HG02763 (cell line): Measurements from ENCODE around the gene FAM217B.
"Not testable (repeated sequence)": the region's sequence is repeated elsewhere in the genome, so short reads cannot be mapped to it uniquely, and the experiment has no call there.

Experiments used
- ATAC-seq: cut with Tn5 transposase; IDR thresholded peaks from one replicate; pipeline ENCODE4 v1.9.1; 2021; ENCODE audit warnings: mild to moderate bottlenecking, moderate library complexity; ENCODE audit not compliant: unreplicated experiment

Gene FAM217B

GRCh38 chr20:59938221-59938620 lies 2.0 kb upstream of the FAM217B start:
- no peak for ATAC-seq

DNA sequence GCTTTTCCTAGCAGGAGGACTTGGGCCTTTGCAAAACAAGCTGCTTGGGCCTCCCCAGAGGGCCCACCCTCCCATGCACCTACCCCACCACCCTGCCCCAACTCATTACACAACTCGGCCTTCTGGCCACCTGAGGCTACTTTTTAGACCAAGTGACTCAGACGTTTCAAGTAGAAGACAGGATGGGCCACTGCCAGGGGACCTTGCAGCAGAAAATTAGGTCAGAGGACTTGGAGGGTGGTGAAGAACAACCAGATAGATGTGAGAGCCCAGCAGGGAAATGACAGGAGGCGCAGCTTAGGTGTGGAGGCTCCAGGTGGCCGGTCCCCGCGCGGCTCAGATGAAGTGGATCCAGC lies 1.5 kb upstream of the FAM217B start:
- no peak for ATAC-seq

DNA sequence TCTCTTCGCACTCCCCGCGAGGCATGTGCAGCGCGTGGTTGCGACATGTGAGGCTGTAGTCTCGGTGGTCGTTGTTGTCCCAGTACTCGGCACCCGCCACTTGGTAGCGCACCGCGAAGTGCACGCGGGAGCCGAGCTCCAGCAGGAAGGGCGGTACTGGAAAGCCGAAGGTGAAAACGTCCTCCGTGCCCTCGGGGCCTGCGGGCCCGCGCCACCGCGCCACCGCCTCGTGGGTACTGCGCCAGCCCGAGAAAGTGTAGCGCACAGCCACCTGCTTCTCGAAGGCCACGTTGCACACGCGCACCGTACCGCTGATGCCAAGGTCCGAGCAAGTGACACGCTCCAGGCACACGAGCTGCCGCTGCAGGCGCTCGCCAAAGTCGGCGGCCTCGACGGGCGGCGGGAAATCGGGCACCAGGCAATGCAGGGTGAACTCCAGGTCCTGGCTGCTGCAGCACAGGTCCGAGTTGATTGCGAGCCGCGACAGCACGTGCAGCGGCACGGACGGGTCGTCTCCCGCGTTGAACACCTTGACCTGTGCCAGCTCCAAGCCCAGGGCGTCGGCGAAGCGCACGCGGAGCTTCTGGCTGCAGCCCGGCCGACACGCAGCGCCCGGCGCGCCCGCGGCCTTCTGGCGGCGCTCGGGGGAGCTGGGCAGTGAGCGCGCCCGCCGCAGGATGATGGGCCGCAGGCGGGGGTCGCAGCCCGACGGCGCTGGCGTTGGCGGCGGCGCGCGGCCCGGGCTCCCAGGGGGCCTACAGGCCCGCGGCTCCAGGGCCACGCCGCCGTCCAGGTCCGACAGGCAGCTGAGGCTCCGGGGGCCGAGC lies 924 bp upstream of the FAM217B start:
- ATAC-seq: peak; percentile 27

DNA sequence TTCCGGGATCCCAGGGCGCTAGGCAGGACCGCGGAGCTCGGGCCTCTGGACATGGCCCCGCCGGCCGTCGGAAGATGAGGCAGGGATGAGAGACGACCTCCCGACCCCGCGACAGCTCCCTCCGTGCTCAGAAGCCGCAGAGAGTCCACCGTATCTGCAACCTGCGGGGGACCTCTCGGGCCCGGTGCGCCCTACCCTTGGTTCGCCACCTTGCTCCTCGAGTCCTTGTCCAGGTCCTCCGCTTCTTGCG lies 385 bp upstream of the FAM217B start:
- ATAC-seq: peak; percentile 27

- ATAC-seq: no peak
Measured at GRCh38 chr20:59940956-59941294, 736 bp downstream of the FAM217B start.

GRCh38 chr20:59942245-59942644 lies 2.1 kb downstream of the FAM217B start:
- no peak for ATAC-seq

DNA sequence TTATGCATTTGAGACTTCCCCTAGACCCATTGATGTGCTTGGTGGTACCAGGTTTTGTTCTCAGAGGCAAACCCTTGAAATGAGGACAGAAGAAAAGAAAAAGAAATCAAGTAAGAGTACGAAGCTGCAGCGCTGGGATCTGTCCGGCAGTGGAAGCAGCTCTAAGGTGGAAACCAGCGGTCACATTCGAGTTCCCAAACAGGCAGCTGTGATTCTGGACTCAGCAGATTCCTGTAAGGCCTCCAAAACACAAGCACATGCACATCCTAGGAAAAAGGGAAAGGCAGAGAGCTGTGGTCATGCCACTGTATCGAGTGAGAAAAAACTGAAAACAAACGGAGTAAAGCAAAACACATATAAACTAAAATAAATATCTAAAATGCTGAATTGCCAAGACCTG lies 4.5 kb downstream of the FAM217B start:
- ATAC-seq: no peak

- ATAC-seq: no peak
Measured at GRCh38 chr20:59945175-59945574, 5.0 kb downstream of the FAM217B start.

DNA sequence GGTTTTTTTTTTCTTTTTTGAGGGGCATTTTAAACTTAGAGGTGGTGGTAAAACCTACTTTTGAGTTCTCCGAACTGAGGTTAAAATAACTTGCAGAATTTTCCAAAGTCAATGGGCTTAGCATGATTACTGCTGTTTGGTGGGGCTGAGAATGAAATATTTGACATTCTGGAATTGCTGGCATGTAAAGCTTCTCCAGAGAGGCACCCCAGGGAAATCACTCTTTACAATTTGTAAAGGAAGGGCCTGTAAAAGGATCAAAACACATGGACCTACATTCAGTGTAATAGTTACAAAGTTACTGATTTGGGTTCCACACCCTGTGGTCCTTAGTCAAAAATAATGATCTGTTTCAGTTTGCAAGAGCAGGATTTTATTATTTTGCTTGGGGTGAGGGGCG lies 5.5 kb downstream of the FAM217B start:
- no peak for ATAC-seq

GRCh38 chr20:59947376-59947775 lies 7.2 kb downstream of the FAM217B start:
- ATAC-seq: no peak

DNA sequence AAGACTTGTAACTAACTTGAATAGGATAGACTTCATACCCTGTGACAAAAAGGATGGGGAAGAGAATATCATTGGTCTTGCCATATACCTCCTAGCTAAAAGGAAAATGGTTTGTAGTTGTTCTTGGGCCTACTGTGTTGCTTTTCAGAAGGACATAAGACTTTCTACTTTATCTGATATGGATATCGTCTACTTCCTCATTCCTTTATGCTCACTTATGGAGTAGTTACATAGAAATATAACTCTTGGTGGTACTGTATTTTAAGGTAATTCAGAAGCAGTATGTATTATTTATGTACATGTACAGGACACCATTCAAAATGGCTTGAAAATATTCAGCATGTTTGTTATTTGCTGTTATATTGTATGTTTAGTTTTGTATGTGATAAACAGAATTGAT lies 8.0 kb downstream of the FAM217B start:
- no peak for ATAC-seq

GRCh38 chr20:59948828-59949720 lies 8.9 kb downstream of the FAM217B start:
- no peak for ATAC-seq

GRCh38 chr20:59949911-59950310 lies 9.7 kb downstream of the FAM217B start:
- ATAC-seq: no peak

DNA sequence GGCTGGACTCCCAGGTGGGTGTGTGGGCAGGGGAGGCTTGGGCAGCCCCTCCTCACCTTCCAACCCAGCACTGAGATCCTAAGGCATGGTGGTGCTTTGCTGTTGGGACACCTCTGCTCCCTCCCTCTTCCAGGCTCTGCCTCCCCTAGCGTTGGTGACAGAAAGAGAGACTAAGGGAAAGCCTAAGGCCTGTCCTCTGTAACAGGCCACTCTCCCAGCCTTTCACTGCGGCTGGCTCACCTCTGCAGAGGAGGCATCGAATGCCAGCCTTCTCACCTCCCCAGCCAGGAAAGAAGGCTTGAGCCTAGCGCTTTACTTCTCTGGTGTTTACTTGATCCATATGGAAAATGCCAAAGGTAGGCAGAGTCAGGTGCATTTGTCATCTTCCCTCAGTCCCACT lies 14.5 kb downstream of the FAM217B start:
- ATAC-seq: no peak

DNA sequence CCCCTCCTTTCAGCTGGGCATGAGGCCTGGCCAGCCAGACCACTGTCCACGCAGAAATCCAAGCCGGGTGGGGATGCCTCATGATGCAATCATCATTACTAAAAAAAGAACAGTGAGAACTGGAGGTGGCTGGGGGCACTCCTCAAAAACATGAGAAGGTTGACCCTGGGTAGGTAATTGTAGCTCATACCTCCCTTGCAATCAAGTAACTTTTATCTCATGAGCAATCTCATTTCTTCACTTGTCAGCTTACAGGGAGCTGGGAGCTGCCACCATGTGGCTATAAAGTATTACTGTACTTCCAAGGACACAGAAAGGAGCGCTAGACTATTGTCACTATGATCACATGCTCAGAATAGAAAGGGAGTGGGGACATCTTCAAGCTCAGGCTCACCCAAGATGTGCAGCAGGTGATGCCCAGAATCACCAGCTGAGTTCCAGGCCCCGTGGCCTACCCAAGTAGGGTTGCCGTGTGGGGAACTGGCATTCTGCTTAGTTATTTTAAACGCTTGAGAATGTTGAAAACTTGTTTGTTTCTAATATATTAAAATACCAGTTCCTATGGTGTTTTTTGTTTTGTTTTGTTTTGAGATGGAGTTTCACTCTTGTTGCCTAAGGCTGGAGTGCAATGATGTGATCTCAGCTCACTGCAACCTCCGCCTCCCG lies 15.1 kb downstream of the FAM217B start:
- no peak for ATAC-seq

- not testable (repeated sequence) for ATAC-seq
Measured at GRCh38 chr20:59957568-59957967, 17.4 kb downstream of the FAM217B start.

DNA sequence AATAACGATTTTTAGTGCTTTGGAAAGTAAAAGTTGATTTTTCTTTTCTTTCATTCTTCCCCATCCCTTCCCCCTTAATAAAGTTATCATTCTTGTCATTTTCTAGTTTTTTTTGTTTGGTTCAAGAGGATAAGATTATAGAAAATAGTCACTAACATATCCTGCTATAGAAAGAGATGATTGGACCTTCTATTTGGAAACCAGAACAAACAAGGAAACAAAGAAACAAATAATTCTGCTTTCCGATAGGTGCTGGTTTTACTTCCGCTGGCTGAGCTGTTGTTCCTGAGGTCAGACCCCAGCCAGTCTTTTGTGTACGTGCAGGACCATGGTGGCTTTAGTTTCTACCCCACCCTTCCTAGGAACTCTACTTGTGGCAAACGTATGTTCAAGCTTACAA lies 17.9 kb downstream of the FAM217B start, which contains the start of gene CDH26:
TSS of gene CDH26 (plus strand) at position 301 of the 400 bp plus-strand sequence. CDS start 304 bp downstream, outside the sequence.
- ATAC-seq: no peak

- ATAC-seq: no peak
Measured at GRCh38 chr20:59958626-59959025, 18.4 kb downstream of the FAM217B start.

DNA sequence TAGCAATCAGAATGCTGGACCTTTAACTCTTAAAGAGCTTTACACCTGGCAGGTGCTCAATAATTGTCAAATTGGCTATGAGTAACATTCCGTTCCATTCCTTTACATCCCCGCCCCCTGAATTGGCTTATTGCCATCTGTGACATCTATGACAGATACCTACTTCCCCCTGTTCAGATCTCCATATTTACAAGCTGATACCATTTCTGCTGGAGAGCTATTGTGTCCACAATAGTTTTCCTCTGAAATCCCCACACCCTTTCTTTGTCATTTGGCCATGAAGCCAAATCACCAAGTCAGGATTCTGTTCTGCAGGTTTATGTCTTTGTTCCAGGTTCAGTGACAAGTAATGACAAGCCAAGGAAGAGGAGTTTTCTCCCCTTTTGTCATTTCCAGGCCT lies 21.2 kb downstream of the FAM217B start:
- no peak for ATAC-seq

GRCh38 chr20:59962155-59962554 lies 22.0 kb downstream of the FAM217B start:
- no peak for ATAC-seq

GRCh38 chr20:59966428-59966827 lies 26.2 kb downstream of the FAM217B start:
- no peak for ATAC-seq

DNA sequence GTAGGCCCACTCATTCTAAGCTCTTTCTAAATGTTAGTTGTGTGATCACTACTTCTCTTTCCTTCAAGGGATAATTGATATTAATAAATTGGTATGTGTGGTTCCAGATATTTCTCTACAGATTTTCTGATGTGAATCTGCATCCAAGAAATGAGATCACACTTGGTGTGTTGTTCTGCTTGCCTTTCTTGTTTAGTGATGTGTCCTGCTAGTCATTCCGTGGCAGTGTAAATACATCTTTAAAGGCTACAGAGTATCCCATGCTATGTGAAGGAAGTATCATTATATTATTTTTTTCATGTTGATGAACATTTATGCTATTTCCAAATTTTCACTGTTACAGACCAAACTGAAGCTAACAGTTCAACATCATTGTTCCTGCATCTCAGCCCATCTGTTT lies 31.2 kb downstream of the FAM217B start:
- ATAC-seq: no peak
